Measurements from ENCODE around the gene JUNB.
"Not testable (repeated sequence)": the region's sequence is repeated elsewhere in the genome, so short reads cannot be mapped to it uniquely, and the experiment has no call there.

The JUNB gene

GRCh38 chr19:12789904-12790619 lies 1.2 kb upstream of the JUNB start:
- DNase-seq, result peak; percentile 85

DNA sequence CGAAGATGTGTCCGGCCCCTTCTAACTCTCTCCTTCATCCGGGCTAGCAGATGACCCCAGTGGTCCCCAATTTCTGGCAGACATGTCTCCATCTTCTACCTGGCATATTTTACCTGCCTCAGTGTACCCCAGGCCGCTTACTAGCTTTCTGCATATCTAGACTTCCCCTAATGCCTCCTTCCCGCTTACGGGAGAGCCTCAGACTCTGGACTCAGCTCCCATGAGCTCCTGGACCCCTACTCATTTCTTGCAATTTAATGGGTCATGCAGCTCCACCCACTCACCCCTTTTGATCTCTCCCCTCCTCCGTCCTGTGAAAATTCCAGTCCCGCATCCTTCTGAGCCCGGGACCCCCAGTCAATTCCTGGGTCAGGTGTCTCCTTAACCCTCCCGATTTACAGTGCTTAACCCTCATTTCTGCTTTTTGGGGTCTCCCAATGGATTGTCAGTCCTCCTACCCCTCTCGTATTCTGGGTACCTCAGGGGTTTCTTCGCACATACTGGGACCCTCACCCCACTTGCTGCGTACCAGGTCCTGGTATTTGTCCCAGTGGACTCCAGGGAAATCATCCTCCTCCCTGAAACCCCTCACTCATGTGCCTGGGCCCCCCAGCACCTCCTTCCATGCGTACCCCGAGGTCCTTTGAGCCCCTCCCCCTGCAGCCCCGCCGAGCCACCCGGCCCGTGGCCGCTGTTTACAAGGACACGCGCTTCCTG lies 500 bp upstream of the JUNB start:
- no peak for DNase-seq

DNA sequence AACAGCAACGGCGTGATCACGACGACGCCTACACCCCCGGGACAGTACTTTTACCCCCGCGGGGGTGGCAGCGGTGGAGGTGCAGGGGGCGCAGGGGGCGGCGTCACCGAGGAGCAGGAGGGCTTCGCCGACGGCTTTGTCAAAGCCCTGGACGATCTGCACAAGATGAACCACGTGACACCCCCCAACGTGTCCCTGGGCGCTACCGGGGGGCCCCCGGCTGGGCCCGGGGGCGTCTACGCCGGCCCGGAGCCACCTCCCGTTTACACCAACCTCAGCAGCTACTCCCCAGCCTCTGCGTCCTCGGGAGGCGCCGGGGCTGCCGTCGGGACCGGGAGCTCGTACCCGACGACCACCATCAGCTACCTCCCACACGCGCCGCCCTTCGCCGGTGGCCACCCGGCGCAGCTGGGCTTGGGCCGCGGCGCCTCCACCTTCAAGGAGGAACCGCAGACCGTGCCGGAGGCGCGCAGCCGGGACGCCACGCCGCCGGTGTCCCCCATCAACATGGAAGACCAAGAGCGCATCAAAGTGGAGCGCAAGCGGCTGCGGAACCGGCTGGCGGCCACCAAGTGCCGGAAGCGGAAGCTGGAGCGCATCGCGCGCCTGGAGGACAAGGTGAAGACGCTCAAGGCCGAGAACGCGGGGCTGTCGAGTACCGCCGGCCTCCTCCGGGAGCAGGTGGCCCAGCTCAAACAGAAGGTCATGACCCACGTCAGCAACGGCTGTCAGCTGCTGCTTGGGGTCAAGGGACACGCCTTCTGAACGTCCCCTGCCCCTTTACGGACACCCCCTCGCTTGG lies 966 bp downstream of the JUNB start:
- peak; percentile 77 for DNase-seq

GRCh38 chr19:12792853-12793289 lies 1.6 kb downstream of the JUNB start:
- DNase-seq, result no peak

DNA sequence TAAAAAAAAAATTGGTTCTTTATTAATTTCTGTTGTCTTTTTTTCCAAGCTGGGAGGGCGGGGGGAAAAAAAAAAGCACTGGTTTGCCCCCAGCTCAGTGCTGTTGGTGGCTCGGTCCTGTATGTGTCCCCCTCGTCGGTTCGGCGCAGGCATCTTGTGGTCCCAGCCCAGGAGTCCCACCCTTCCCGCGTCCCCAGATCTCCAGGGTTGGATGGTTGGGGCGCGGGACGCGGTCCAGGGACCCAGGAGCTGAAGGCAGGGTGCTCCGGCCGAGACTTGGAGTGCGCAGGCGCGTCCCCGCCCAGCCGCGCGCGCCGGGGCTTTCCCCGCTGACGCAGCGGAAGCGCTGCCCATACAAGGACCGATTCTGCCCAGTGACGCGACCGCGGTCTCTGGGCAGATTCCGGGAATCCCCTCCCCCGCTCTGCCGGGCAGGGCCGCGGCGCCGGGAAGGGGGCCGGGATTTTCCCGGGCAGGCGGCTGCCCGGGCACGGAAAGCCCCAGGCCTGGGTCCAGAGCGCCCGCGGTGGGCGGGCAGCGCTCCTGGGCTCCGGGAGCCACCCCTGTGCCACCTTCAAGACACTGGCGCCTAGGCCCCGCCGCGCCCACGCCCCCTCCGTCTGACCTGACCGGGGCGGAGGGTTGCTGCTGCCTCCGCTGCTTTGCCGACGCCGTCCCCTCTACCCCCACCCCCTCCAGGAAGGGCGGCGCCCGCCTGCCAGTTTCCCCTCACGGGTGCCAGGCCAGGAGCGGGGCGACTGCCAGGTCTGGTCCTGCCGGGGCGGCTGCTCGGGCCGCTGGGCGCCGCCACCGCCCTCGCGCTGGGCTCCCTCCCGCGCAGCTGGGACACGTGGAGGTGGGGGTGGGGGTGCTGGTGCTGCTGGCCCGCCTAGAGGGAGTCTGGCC lies 2.3 kb downstream of the JUNB start:
- peak; percentile 94 for DNase-seq

DNA sequence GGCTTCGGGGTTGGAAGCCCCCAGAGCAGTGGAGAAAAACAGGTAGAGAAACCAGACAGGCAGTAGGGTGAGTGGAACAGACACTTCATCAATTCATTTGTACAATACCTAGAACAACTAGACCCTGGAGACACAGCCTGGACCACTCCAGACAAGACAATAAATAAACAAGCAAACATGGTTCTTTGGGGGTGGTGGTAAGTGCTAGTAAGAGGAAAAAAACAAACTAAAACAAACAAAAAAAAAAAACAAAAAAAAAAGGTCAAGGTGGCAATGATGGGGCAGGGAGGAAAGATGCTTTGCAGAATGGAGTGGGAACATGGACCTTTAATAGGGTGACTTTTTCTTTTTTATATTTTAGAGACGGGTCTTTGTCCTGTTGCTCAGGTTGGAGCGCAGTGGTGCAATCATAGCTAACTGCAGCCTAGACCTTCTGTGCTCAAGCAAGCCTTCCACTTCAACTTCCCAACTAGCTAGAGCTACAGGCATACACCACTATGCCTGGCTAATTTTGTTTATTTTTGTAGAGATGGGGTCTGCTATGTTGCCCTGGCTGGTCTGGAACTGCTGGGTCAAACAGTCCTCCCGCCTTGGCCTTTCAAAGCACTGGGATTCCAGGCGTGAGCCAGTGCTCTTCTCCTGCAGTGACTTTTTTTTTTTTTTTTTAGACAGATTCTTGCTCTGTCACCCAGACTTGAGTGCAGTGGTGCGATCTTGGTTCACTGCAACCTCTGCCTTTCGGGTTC lies 3.1 kb downstream of the JUNB start:
- DNase-seq, result no peak

DNA sequence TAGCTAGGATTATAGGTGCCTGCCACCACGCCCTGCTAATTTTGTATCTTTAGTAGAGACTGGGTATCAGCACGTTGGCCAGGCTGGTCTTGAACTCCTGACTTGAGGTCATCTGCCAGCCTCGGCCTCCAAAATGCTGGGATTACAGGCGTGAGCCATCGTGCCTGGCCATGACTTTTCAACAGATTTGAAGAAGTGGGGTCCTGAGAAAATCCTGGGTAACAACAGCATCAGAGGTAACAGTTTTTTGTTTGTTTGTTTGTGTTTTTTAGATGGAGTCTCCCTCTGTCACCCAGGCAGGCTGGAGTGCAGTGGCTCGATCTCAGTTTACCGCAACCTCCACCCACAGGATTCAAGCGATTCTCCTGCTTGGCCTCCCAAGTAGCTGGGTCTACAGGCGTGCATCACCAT lies 3.7 kb downstream of the JUNB start:
- no peak for DNase-seq

- DNase-seq, result peak; percentile 78
Measured at GRCh38 chr19:12796146-12797071, 5.1 kb downstream of the JUNB start.

DNA sequence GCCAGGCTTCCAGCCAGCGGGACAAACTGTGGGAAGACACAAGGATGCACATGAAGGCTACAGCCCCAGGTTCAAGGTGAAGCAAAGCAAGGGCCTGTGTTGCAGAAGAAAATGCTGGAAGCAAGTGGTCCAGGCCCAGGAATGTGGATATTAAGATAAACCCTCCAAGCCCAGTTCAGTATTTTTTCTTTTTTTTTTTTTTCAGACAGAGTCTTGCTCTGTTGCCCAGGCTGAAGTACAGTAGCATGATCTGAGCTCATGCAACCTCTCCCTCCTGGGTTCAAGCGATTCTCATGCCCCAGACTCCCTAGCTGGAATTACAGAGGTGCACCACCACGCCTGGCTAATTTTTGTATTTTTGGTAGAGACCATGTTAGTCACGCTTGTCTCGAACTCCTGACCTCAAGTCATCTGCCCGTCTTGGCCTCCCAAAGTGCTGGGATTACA lies 5.9 kb downstream of the JUNB start:
- no peak for DNase-seq

DNA sequence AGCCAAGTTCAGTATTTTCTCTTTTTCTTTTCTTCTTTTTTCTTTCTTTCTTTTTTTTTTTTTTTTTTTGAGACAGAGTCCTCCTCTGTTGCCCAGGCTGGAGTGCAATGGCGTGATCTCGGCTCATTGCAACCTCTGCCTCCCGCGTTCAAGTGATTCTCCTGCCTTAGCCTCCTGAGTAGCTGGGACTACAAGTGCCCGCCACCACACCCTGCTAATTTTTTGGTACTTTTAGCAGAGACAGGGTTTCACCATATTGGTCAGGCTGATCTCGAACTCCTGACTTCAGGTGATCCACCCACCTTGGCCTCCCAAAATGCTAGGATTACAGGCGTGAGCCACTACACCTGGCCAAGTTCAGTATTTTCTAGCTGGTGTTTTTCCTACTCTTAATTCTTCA lies 6.3 kb downstream of the JUNB start:
- DNase-seq, result not testable (repeated sequence)

DNA sequence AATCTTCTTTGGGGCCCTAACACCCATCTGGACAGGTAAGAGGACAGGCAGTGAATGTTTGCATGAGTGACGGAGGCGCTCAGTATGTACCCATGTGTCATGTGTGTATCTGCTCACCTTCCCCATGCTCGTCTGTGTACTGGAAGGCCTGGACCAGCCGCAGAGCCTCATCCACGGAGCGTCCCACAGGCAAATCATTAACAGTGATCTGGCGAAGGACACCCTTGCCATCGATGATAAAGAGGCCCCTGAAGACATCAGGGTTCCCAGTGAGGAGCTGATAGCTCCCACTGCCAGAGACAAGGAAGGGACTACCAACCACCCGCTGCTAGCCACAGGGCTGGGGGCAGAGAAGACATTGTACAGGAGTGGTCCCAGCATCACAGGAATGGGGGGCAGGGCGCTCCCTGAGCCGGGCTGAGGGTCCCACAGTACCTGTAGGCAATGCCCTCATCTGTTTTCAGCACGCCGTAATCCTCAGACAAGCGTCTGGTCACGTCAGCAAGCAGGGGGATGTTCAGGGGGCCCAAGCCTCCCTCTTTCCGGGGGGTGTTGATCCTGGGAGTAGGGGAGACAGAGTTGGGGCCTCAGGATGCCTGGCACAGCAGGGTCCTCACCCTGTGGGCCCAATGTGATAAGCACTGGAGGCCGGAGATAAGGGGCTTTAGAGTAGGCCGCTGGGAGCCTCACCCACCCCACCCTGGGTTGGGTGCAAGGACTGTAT lies 8.6 kb downstream of the JUNB start:
- DNase-seq, result no peak

- DNase-seq, result no peak
Measured at GRCh38 chr19:12800466-12800770, 9.1 kb downstream of the JUNB start.

DNA sequence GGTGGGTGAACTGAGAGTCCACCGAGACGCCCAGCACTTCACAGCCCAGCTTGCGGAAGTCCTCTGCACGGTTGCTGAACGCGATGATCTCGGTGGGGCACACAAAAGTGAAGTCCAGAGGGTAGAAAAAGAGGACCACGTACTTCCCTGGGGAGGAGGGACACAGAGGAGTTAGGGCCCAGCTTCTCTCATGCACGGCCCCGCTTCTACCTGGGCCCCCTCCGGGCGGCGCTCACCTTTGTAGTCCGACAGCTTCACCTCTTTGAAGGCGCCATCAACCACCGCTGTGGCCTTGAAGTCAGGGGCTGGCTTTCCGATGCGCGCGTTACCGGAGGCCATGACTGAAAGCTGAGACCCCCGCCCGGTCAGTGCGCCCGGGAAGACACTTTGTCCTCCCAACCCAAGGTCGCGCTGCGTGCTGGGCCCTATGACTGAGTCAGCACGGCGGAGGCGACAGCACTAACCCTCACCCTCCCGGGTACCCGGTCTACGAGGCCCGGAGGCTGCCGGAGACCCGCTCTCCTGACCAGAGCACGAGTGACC lies 9.7 kb downstream of the JUNB start:
- DNase-seq, result no peak

DNA sequence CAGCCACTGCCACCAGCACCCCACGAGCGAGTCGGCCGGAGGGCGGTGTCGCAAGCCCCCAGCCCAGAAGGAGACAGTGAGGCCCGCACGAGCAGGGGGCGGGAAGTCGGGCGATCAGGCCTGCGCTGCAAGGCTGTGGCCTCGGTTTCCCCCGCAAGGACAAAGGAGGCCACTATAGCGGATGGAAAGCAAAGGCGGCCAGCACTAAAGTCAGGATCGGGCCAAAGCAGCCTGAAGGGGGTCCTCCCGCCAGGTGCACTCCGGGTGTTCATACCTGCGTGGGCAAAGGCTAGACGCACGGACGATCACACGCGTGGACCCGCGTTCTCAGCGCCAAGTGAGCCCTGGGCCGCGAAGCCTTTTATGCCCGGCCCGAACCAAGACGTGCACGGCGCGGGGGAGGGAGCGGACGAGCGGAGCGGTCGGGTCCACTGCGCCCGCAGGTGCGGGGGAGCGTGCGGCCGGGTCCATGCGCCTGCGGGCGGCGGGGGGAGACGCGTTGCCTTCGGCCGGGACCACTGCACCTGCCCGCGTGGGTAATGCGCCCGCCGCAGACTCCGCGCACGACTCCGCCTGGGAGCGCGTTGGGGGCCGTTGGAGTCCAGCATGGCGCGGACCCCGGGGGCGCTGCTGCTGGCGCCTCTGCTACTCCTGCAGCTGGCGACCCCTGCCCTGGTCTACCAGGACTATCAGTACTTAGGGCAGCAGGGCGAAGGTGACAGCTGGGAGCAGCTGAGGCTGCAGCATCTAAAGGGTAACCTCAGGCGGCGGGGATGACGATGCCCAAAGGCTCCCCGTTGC lies 10.4 kb downstream of the JUNB start, which contains the start of the genes PRDX2 and THSD8:
TSS of gene PRDX2 (minus strand) at position 335 of the 801 bp plus-strand sequence. CDS start 539 bp downstream, outside the sequence.
TSS of gene THSD8 (plus strand) at position 604 of the 801 bp plus-strand sequence. CDS start at position 607, 3 bp downstream.
- DNase-seq, result peak; percentile 63

GRCh38 chr19:12802267-12803106 lies 11.2 kb downstream of the JUNB start:
- no peak for DNase-seq

GRCh38 chr19:12804051-12804450 lies 12.8 kb downstream of the JUNB start:
- no peak for DNase-seq

DNA sequence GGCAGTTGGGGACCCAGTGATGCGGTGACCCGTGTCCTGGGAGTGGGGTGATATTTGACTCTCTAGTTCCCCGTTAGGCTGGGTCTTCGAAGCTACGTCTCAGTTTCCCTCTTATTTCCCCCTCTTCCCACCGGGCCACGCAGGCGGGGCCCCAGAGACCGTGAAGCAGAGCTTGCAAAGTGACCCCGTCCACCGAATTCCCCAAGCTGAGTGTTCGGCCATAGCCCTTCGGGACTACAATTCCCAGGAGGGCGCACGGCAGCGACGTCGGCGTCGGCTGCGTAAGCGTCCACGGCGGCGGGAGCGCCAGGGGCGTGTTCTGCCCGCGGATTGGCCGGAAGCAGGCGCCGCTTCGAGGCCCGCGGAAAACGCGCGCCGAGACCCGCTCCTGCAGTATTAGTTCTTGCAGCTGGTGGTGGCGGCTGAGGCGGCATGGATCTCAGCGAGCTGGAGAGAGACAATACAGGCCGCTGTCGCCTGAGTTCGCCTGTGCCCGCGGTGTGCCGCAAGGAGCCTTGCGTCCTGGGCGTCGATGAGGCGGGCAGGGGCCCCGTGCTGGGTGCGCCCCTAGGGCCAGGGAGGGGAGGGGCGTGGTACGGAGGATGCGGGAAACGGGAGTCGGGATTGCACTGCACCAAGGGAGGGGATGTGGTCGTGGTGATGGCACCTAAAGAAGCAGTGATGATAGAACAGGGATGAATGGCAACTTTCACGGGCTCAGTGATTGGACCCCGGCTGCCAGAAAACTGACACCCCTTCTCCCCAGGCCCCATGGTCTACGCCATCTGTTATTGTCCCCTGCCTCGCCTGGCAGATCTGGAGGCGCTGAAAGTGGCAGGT lies 15.2 kb downstream of the JUNB start, which contains the start of gene RNASEH2A:
TSS of gene RNASEH2A (plus strand) at position 343 of the 840 bp plus-strand sequence. CDS start at position 433, 90 bp downstream.
- peak; percentile 88 for DNase-seq
